ENCODE results near the gene EFNA4.

DNA sequence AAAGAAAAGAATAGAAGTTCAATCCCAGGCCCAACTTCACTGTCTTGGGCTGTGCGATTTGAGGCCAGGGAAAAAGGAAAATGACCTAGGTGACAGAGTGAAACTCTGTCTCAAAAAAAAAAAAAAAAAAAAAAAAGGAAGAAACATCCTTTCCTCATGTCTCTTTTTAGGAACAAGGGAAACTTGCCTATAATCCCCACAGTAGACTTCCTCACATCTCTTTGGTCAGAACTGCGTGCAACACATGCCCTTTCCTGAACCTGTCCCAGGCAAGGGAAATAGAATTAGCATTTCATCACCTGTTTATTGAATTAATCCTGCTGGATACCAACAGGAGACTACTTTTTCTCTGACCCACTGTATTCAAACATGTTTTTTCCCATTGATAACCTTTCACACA is 27.6 kb upstream of the EFNA4 start:
- TF ChIP-seq, protein P1, sequence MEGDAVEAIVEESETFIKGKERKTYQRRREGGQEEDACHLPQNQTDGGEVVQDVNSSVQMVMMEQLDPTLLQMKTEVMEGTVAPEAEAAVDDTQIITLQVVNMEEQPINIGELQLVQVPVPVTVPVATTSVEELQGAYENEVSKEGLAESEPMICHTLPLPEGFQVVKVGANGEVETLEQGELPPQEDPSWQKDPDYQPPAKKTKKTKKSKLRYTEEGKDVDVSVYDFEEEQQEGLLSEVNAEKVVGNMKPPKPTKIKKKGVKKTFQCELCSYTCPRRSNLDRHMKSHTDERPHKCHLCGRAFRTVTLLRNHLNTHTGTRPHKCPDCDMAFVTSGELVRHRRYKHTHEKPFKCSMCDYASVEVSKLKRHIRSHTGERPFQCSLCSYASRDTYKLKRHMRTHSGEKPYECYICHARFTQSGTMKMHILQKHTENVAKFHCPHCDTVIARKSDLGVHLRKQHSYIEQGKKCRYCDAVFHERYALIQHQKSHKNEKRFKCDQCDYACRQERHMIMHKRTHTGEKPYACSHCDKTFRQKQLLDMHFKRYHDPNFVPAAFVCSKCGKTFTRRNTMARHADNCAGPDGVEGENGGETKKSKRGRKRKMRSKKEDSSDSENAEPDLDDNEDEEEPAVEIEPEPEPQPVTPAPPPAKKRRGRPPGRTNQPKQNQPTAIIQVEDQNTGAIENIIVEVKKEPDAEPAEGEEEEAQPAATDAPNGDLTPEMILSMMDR (conservative IDR thresholded peaks at IDR 0.05), result no peak
- no peak for TF ChIP-seq ZFX (IDR thresholded peaks at IDR 0.05)
